IMR-90 (cell line): ENCODE results near the gene DCP2. TPM values are rescaled to one million over a fixed set of nuclear protein-coding genes. Genes with fewer than 3 reads are reported as not detected.

Source experiments
- ATAC-seq: fragments of 200-7000 bp; cut with Tn5 transposase; 2 replicates; pipeline ENCODE4 v1.9.1; 2020; ENCODE audit warnings: low read depth, mild to moderate bottlenecking, moderate library complexity
- BruUV-seq: library from RNA; stranded (reverse); fragments of 400-500 nt; replicated peaks from 2 replicates; lab custom pipeline; 2021; lab: Mats Ljungman, UMichigan
- CTCF ChIA-PET: fragments of 300-600 bp; formaldehyde crosslinking; extraction: SDS; loops from one replicate; lab custom pipeline; 2021; ENCODE audit warnings: antibody characterized with exemption; lab: Yijun Ruan, JAX
- POLR2A ChIA-PET: fragments of 300-600 bp; sonication (Branson Sonifier 250); formaldehyde crosslinking; loops from one replicate; lab custom pipeline; 2022; ENCODE audit warnings: antibody characterized with exemption; ENCODE audit not compliant: unreplicated experiment; lab: Charles Lee
- DNase-seq: peaks from one replicate; pipeline ENCODE4 v3.0.0; 2013
- H2AFZ ChIP-seq: replicated peaks from 2 replicates; pipeline ENCODE3; 2013; ENCODE audit warnings: low read length, mild to moderate bottlenecking; ENCODE audit not compliant: poor library complexity
- H2AK5ac ChIP-seq: 2 replicates; pipeline ENCODE4 v1.6.1; 2013; ENCODE audit warnings: low read depth, low read length, inconsistent platforms
- H2AK9ac ChIP-seq: replicated peaks from 2 replicates; pipeline ENCODE3; 2013; ENCODE audit warnings: mild to moderate bottlenecking, low read depth, low read length, moderate library complexity; ENCODE audit not compliant: poor library complexity
- H2BK120ac ChIP-seq: 2 replicates; pipeline ENCODE4 v1.6.1; 2013; ENCODE audit warnings: low read depth, low read length, inconsistent platforms
- H2BK15ac ChIP-seq: 3 replicates; pipeline ENCODE4 v1.6.1; 2013; ENCODE audit warnings: low read depth, low read length, inconsistent platforms
- H2BK20ac ChIP-seq: 2 replicates; pipeline ENCODE4 v1.6.1; 2013; ENCODE audit warnings: low read depth, mild to moderate bottlenecking, inconsistent platforms, low read length, moderate library complexity
- H2BK5ac ChIP-seq: 2 replicates; pipeline ENCODE4 v1.6.1; 2013; ENCODE audit warnings: mild to moderate bottlenecking, low read depth, low read length, inconsistent platforms; ENCODE audit not compliant: poor library complexity, severe bottlenecking
- H3K14ac ChIP-seq: replicated peaks from 2 replicates; pipeline ENCODE4 v1.6.1; 2013; ENCODE audit warnings: low read depth, low read length, inconsistent platforms
- H3K18ac ChIP-seq: 2 replicates; pipeline ENCODE4 v1.6.1; 2013; ENCODE audit warnings: low read depth, low read length, control low read depth
- H3K23ac ChIP-seq: 2 replicates; pipeline ENCODE4 v1.6.1; 2013; ENCODE audit warnings: low read depth, low read length, inconsistent platforms
- H3K27ac ChIP-seq: 2 replicates; pipeline ENCODE4 v1.5.1; 2013; ENCODE audit warnings: mild to moderate bottlenecking, control low read depth, low read length; ENCODE audit not compliant: insufficient read depth
- H3K27me3 ChIP-seq: 2 replicates; pipeline ENCODE4 v1.6.1; 2013; ENCODE audit warnings: low read length; ENCODE audit not compliant: control insufficient read depth, insufficient read depth
- H3K36me3 ChIP-seq: 2 replicates; pipeline ENCODE4 v1.6.1; 2013; ENCODE audit warnings: low read length, mixed read lengths; ENCODE audit not compliant: control insufficient read depth, insufficient read depth
- H3K4ac ChIP-seq: 2 replicates; pipeline ENCODE4 v1.6.1; 2013; ENCODE audit warnings: low read depth, low read length, inconsistent platforms
- H3K4me1 ChIP-seq: 2 replicates; pipeline ENCODE4 v1.6.1; 2013; ENCODE audit warnings: low read length, mixed read lengths; ENCODE audit not compliant: control insufficient read depth, insufficient read depth
- H3K4me2 ChIP-seq: 2 replicates; pipeline ENCODE4 v1.6.1; 2013; ENCODE audit warnings: low read depth, mild to moderate bottlenecking, control low read depth, low read length, moderate library complexity
- H3K4me3 ChIP-seq: 2 replicates; pipeline ENCODE4 v1.5.1; 2013; ENCODE audit warnings: low read depth, mild to moderate bottlenecking, control low read depth, low read length, moderate library complexity; ENCODE audit not compliant: insufficient read depth
- H3K56ac ChIP-seq: 2 replicates; pipeline ENCODE4 v1.6.1; 2013; ENCODE audit warnings: low read length, inconsistent platforms; ENCODE audit not compliant: insufficient read depth; ENCODE audit errors: extremely low read depth
- H3K79me1 ChIP-seq, 2 experiments: 2 replicates each; pipeline ENCODE4 v1.6.1; 2013; ENCODE audit warnings: low read length in 2 of 2, inconsistent platforms in 1 of 2, low read depth in 1 of 2
- H3K9ac ChIP-seq: 2 replicates; pipeline ENCODE4 v1.6.1; 2013; ENCODE audit warnings: low read depth, low read length, control low read depth
- H3K9me1 ChIP-seq: 2 replicates; pipeline ENCODE4 v1.6.1; 2013; ENCODE audit warnings: low read length, inconsistent platforms; ENCODE audit not compliant: insufficient read depth
- H3K9me3 ChIP-seq: 2 replicates; pipeline ENCODE4 v1.6.1; 2013; ENCODE audit warnings: low read length; ENCODE audit not compliant: control insufficient read depth, insufficient read depth
- H4K20me1 ChIP-seq: 2 replicates; pipeline ENCODE4 v1.6.1; 2013; ENCODE audit warnings: low read length, inconsistent platforms; ENCODE audit not compliant: insufficient read depth
- H4K5ac ChIP-seq: 2 replicates; pipeline ENCODE4 v1.6.1; 2013; ENCODE audit warnings: mild to moderate bottlenecking, low read depth, low read length, control low read depth
- H4K8ac ChIP-seq, 2 experiments: 2 replicates each; pipeline ENCODE4 v1.6.1; 2013; ENCODE audit warnings: low read depth in 2 of 2, low read length in 2 of 2, control low read depth in 1 of 2, inconsistent platforms in 1 of 2
- H4K91ac ChIP-seq: 2 replicates; pipeline ENCODE4 v1.6.1; 2013; ENCODE audit warnings: low read depth, low read length, inconsistent platforms; ENCODE audit not compliant: insufficient read depth
- BHLHE40 ChIP-seq: fragments of 150-350 bp; IDR thresholded peaks from 2 replicates; pipeline ENCODE4 v1.6.1; 2016; ENCODE audit warnings: mild to moderate bottlenecking, low read depth, low read length
- CEBPB ChIP-seq: IDR thresholded peaks from 2 replicates; pipeline ENCODE4 v1.6.1; 2012; ENCODE audit warnings: low read depth, low read length, improper control_type of control experiment
- CHD1 ChIP-seq: IDR thresholded peaks from 2 replicates; pipeline ENCODE4 v1.6.1; 2012; ENCODE audit warnings: low read depth, low read length, improper control_type of control experiment
- FOS ChIP-seq: fragments of 150-350 bp; IDR thresholded peaks from 2 replicates; pipeline ENCODE4 v1.6.1; 2016; ENCODE audit warnings: low read depth, low read length
- MAFK ChIP-seq: IDR thresholded peaks from 2 replicates; pipeline ENCODE4 v1.6.1; 2012; ENCODE audit warnings: low read depth, low read length, improper control_type of control experiment
- MAZ ChIP-seq: IDR thresholded peaks from 2 replicates; pipeline ENCODE4 v1.6.1; 2012; ENCODE audit warnings: low read depth, mild to moderate bottlenecking, low read length, improper control_type of control experiment, moderate library complexity, borderline replicate concordance
- MXI1 ChIP-seq: IDR thresholded peaks from 2 replicates; pipeline ENCODE4 v1.6.1; 2012; ENCODE audit warnings: low read depth, mild to moderate bottlenecking, low read length, moderate library complexity, borderline replicate concordance
- NFE2L2 ChIP-seq: fragments of 150-350 bp; IDR thresholded peaks from 2 replicates; pipeline ENCODE4 v1.6.1; 2016; ENCODE audit warnings: low read depth, mild to moderate bottlenecking, low read length
- POLR2A ChIP-seq: IDR thresholded peaks from 2 replicates; pipeline ENCODE4 v1.6.1; 2012; ENCODE audit warnings: mild to moderate bottlenecking, low read depth, low read length
- RAD21 ChIP-seq: IDR thresholded peaks from 2 replicates; pipeline ENCODE4 v1.6.1; 2012; ENCODE audit warnings: low read length, improper control_type of control experiment
- RCOR1 ChIP-seq: IDR thresholded peaks from 2 replicates; pipeline ENCODE4 v1.6.1; 2012; ENCODE audit warnings: mild to moderate bottlenecking, low read length, improper control_type of control experiment; ENCODE audit not compliant: insufficient replicate concordance
- RFX5 ChIP-seq: IDR thresholded peaks from 2 replicates; pipeline ENCODE4 v1.8.0; 2012; ENCODE audit warnings: low read depth, mild to moderate bottlenecking, low read length, moderate library complexity
- SMC3 ChIP-seq: fragments of 150-350 bp; IDR thresholded peaks from 2 replicates; pipeline ENCODE4 v1.6.1; 2016; ENCODE audit warnings: low read depth, mild to moderate bottlenecking, antibody characterized with exemption, low read length, moderate library complexity
- WGBS, 2 experiments: methylation state at CpG; one replicate each; pipeline versions ENCODE4 v1.1.5 to v1.1.7; 2013; ENCODE audit warnings: missing lambda C conversion rate in 2 of 2; ENCODE audit not compliant: insufficient read length in 1 of 2; ENCODE audit errors: extremely low coverage in 2 of 2; 5-methylcytosine and 5-hydroxymethylcytosine counted together
- dilution Hi-C: fragments of 300-500 bp; cut with HindIII; formaldehyde crosslinking; loops from one replicate; pipeline ENCODE4 v1.14.3; 2018; ENCODE audit warnings: low sequenced_read_pairs; ENCODE audit not compliant: unreplicated experiment
- in situ Hi-C: fragments of 300-500 bp; cut with MboI; formaldehyde crosslinking; loops from 3 replicates; pipeline ENCODE4 v1.14.3; 2019; ENCODE audit warnings: low sequenced_read_pairs, inconsistent platforms, mixed read lengths
- intact Hi-C: fragments of 100-400 bp; cut with micrococcal nuclease; formaldehyde crosslinking; loops from 2 replicates; pipeline ENCODE4 v1.10.0; 2022
- polyA plus RNA-seq, 3 experiments: library from polyadenylated mRNA; depleted of rRNA; stranded (reverse); fragments of >200 nt; gene quantifications; 2 replicates each; pipeline ENCODE4 v1.2.3, GENCODE V29; 2012; ENCODE audit warnings: low replicate concordance in 1 of 3
- total RNA-seq: library from RNA; depleted of rRNA; stranded (reverse); fragments of >200 nt; gene quantifications from 2 replicates; pipeline ENCODE4 v1.2.3, GENCODE V29; 2012
- TF ChIP-seq, protein P1 (sequence below): fragments of 150-350 bp; IDR thresholded peaks from 2 replicates; pipeline ENCODE4 v1.6.1; 2016; ENCODE audit warnings: low read depth, mild to moderate bottlenecking, low read length, moderate library complexity, borderline replicate concordance
- TF ChIP-seq, protein P2 (sequence below): conservative IDR thresholded peaks from 2 replicates; pipeline ENCODE4 v1.5.1; 2012; ENCODE audit warnings: mild to moderate bottlenecking, low read depth, low read length, improper control_type of control experiment
- TF ChIP-seq, protein P3 (sequence below): fragments of 150-350 bp; IDR thresholded peaks from 2 replicates; pipeline ENCODE4 v1.6.1; 2017; ENCODE audit warnings: mild to moderate bottlenecking, antibody characterized with exemption, low read length, low read depth

DCP2 gene
- total and polyA plus RNA-seq, 2 of the 4 experiments (the other 2 are of a cell fraction), result 6.9 to 18.6 TPM

DNA sequence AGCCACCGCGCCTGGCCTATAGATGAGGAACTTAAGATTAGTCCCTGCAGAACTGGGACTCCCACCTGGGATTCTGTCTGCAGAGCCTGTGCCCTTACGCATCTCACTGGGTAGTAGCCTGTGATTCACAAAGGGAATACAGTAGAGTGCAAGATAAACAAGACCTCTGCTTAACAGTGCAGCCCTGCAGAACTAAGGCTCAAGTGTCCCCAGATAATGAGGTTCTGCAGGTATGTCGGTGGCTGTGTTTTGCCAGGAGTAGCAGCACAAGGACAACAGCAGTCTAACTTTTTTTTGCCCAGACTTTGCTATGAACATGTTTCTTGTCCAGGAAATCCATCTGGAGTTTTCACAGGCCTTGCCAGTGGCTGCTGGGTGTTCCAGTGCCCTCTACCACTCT, 59.7 kb downstream of the DCP2 start:
- Histone ChIP-seq H3K9me3 (no peaks in the 10 kb centered on the region), H4K5ac (no peak overlapping the region), H4K91ac (no peak overlapping the region), H3K18ac (no peak overlapping the region), H3K36me3 (peaks cover 28% of the 10 kb centered on the region), H3K27ac (no peak overlapping the region), H3K27me3 (no peaks in the 10 kb centered on the region), H2BK20ac (no peak overlapping the region), H3K79me1 (peaks cover 0 to 2% of the 10 kb centered on the region in 2 experiments; a peak in 1 of 4 replicates), H4K20me1 (no peaks in the 10 kb centered on the region; the same call in 1 of the 2 replicates), H3K4me1 (peaks cover 11% of the 10 kb centered on the region), H3K4me2 (no peak overlapping the region), H2AK5ac (no peak overlapping the region), H3K9ac (no peak overlapping the region), H3K56ac (no peak overlapping the region), H3K14ac (no peak overlapping the region), H3K23ac (no peak overlapping the region), H2AK9ac (no peak overlapping the region), H2BK120ac (no peak overlapping the region), H3K4me3 (no peak overlapping the region), H2AFZ (no peak overlapping the region), H4K8ac (no peak overlapping the region), H2BK5ac (no peak overlapping the region), H3K4ac (no peak overlapping the region), H3K9me1 (peaks cover 9% of the 10 kb centered on the region; the same call in 1 of the 2 replicates), H2BK15ac (no peak overlapping the region)
- TF ChIP-seq POLR2A, result no peak
- TF ChIP-seq, protein P1, sequence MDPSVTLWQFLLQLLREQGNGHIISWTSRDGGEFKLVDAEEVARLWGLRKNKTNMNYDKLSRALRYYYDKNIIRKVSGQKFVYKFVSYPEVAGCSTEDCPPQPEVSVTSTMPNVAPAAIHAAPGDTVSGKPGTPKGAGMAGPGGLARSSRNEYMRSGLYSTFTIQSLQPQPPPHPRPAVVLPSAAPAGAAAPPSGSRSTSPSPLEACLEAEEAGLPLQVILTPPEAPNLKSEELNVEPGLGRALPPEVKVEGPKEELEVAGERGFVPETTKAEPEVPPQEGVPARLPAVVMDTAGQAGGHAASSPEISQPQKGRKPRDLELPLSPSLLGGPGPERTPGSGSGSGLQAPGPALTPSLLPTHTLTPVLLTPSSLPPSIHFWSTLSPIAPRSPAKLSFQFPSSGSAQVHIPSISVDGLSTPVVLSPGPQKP, result no peak
- TF ChIP-seq MAZ, result no peak
- TF ChIP-seq, protein P2, sequence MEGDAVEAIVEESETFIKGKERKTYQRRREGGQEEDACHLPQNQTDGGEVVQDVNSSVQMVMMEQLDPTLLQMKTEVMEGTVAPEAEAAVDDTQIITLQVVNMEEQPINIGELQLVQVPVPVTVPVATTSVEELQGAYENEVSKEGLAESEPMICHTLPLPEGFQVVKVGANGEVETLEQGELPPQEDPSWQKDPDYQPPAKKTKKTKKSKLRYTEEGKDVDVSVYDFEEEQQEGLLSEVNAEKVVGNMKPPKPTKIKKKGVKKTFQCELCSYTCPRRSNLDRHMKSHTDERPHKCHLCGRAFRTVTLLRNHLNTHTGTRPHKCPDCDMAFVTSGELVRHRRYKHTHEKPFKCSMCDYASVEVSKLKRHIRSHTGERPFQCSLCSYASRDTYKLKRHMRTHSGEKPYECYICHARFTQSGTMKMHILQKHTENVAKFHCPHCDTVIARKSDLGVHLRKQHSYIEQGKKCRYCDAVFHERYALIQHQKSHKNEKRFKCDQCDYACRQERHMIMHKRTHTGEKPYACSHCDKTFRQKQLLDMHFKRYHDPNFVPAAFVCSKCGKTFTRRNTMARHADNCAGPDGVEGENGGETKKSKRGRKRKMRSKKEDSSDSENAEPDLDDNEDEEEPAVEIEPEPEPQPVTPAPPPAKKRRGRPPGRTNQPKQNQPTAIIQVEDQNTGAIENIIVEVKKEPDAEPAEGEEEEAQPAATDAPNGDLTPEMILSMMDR, result no peak
- TF ChIP-seq CEBPB, result no peak
- TF ChIP-seq SMC3, result no peak
- no peak for TF ChIP-seq BHLHE40
- no peak for TF ChIP-seq RFX5
- TF ChIP-seq RAD21, result no peak
- no peak for TF ChIP-seq CHD1
- TF ChIP-seq RCOR1, result no peak
- TF ChIP-seq FOS, result no peak
- no peak for TF ChIP-seq MXI1
- no peak for TF ChIP-seq MAFK
- TF ChIP-seq NFE2L2, result no peak
- TF ChIP-seq, protein P3, sequence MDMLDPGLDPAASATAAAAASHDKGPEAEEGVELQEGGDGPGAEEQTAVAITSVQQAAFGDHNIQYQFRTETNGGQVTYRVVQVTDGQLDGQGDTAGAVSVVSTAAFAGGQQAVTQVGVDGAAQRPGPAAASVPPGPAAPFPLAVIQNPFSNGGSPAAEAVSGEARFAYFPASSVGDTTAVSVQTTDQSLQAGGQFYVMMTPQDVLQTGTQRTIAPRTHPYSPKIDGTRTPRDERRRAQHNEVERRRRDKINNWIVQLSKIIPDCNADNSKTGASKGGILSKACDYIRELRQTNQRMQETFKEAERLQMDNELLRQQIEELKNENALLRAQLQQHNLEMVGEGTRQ, result no peak
- in situ Hi-C loops, result no loop called here
- ATAC-seq (no peak), DNase-seq (no peak)
- BruUV-seq, result no TSS peak
- ChIA-PET POLR2A (no interaction called here), CTCF (no interaction called here)
- intact Hi-C loops, result no loop called here
- dilution Hi-C loops, result no loop called here
- WGBS, 2 experiments, result 100% methylated on average over 1 of the region's 4 CpGs; no CpG with 5 or more reads in 1 of the 2 experiments
